H1 (cell line): ENCODE data around the gene VPS35L. TPM values are rescaled to one million over a fixed set of nuclear protein-coding genes. Genes with fewer than 3 reads are reported as not detected.

Source experiments
- CTCF ChIA-PET: fragments of 300-600 bp; sonication (Branson Sonifier 250); formaldehyde crosslinking; loops from one replicate; lab custom pipeline; 2021; ENCODE audit not compliant: partially characterized antibody; lab: Charles Lee
- POLR2A ChIA-PET: fragments of 300-600 bp; sonication (Branson Sonifier 250); formaldehyde crosslinking; loops from one replicate; lab custom pipeline; 2021; ENCODE audit warnings: inconsistent platforms; ENCODE audit not compliant: partially characterized antibody; lab: Charles Lee
- DNase-seq, 2 experiments: peaks; one replicate each; pipeline versions ENCODE4 v3.0.0 to v3.0.0-alpha.2; 2010 to 2022; ENCODE audit warnings: low spot score in 2 of 2, low read depth in 1 of 2, mixed read lengths in 1 of 2
- FAIRE-seq: peaks from 2 replicates; lab custom pipeline; 2011; peaks lifted over from hg19 to GRCh38; lab: Jason Lieb, UNC
- H2AFZ ChIP-seq: 2 replicates; pipeline ENCODE4 v1.8.1; 2012; ENCODE audit warnings: low read length, inconsistent platforms
- H2AK5ac ChIP-seq: 2 replicates; pipeline ENCODE4 v1.6.1; 2013; ENCODE audit warnings: low read depth, low read length
- H2BK120ac ChIP-seq: replicated peaks from 2 replicates; pipeline ENCODE3; 2013; ENCODE audit warnings: low read depth, low read length, inconsistent platforms
- H2BK12ac ChIP-seq: 2 replicates; pipeline ENCODE4 v1.6.1; 2013; ENCODE audit warnings: low read depth, low read length
- H2BK15ac ChIP-seq: 2 replicates; pipeline ENCODE4 v1.6.1; 2013; ENCODE audit warnings: low read length
- H2BK20ac ChIP-seq: 2 replicates; pipeline ENCODE4 v1.6.1; 2013; ENCODE audit warnings: low read length
- H2BK5ac ChIP-seq: 2 replicates; pipeline ENCODE4 v1.6.1; 2013; ENCODE audit warnings: low read depth, low read length
- H3K14ac ChIP-seq: 2 replicates; pipeline ENCODE4 v1.6.1; 2013; ENCODE audit warnings: inconsistent platforms; ENCODE audit not compliant: insufficient read length
- H3K18ac ChIP-seq: 2 replicates; pipeline ENCODE4 v1.6.1; 2013; ENCODE audit warnings: low read length; ENCODE audit errors: extremely low read depth
- H3K23ac ChIP-seq: 2 replicates; pipeline ENCODE4 v1.6.1; 2013; ENCODE audit warnings: inconsistent platforms; ENCODE audit not compliant: insufficient read length
- H3K23me2 ChIP-seq: 2 replicates; pipeline ENCODE4 v1.6.1; 2013; ENCODE audit warnings: low read depth, low read length
- H3K27ac ChIP-seq: 2 replicates; pipeline ENCODE4 v1.6.1; 2011; ENCODE audit warnings: low read depth, low read length, inconsistent platforms
- H3K27me3 ChIP-seq, 4 experiments: replicated peaks in 1 of 4; 1 replicate in 1 of 4; 2 replicates in 3 of 4; pipeline versions ENCODE4 v1.6.1 to v1.8.1; 2011 to 2013; ENCODE audit warnings: low read length in 3 of 4, mild to moderate bottlenecking in 3 of 4, inconsistent platforms in 2 of 4, mixed read lengths in 2 of 4, moderate library complexity in 1 of 4; ENCODE audit not compliant: control insufficient read depth in 3 of 4, insufficient read depth in 3 of 4; ENCODE audit errors: extremely low read depth in 1 of 4
- H3K36me3 ChIP-seq, 4 experiments: 2 replicates each; pipeline versions ENCODE4 v1.6.1 to v1.8.1; 2011 to 2013; ENCODE audit warnings: mild to moderate bottlenecking in 4 of 4, low read length in 3 of 4, moderate library complexity in 2 of 4, control low read depth in 1 of 4, inconsistent platforms in 1 of 4; ENCODE audit not compliant: insufficient read depth in 4 of 4, control insufficient read depth in 2 of 4
- H3K4ac ChIP-seq: replicated peaks from 2 replicates; pipeline ENCODE3; 2013; ENCODE audit warnings: low read length, low read depth, mixed read lengths, inconsistent platforms; ENCODE audit not compliant: insufficient read length
- H3K4me1 ChIP-seq, 4 experiments: replicated peaks in 1 of 4; 1 replicate in 1 of 4; 2 replicates in 3 of 4; pipeline versions ENCODE4 v1.6.1 to v1.8.1; 2011 to 2013; ENCODE audit warnings: low read length in 3 of 4, inconsistent platforms in 2 of 4, mixed read lengths in 1 of 4; ENCODE audit not compliant: insufficient read depth in 4 of 4, control insufficient read depth in 3 of 4
- H3K4me2 ChIP-seq, 2 experiments: 2 replicates each; pipeline versions ENCODE4 v1.6.1 to v1.8.1; 2011 to 2013; ENCODE audit warnings: low read depth in 2 of 2, low read length in 2 of 2, control low read depth in 1 of 2, inconsistent platforms in 1 of 2, mild to moderate bottlenecking in 1 of 2; ENCODE audit not compliant: insufficient read depth in 1 of 2
- H3K4me3 ChIP-seq, 4 experiments: fragments of 200-600, 300-600 bp in 1 of 4; sonication (generic), shearing (Covaris generic), sonication (Bioruptor Twin) in 1 of 4; 2 replicates each; pipeline versions ENCODE4 v1.5.1 to v1.8.1; 2011 to 2016; ENCODE audit warnings: low read length in 4 of 4, low read depth in 3 of 4, control low read depth in 2 of 4, inconsistent platforms in 2 of 4, mild to moderate bottlenecking in 2 of 4, mixed read lengths in 1 of 4, moderate library complexity in 1 of 4; ENCODE audit not compliant: insufficient read depth in 2 of 4; ENCODE audit errors: extremely low read depth in 1 of 4
- H3K56ac ChIP-seq: replicated peaks from 2 replicates; pipeline ENCODE3; 2013; ENCODE audit warnings: low read depth, mild to moderate bottlenecking, mixed read lengths, low read length, inconsistent platforms; ENCODE audit not compliant: insufficient read length
- H3K79me1 ChIP-seq: 2 replicates; pipeline ENCODE4 v1.6.1; 2013; ENCODE audit warnings: low read depth, low read length, control low read depth
- H3K79me2 ChIP-seq, 2 experiments: 2 replicates each; pipeline versions ENCODE4 v1.6.1 to v1.8.1; 2012 to 2013; ENCODE audit warnings: low read length in 2 of 2, mild to moderate bottlenecking in 2 of 2, inconsistent platforms in 1 of 2; ENCODE audit not compliant: insufficient read depth in 2 of 2, control insufficient read depth in 1 of 2
- H3K9ac ChIP-seq, 4 experiments: replicated peaks in 1 of 4; 1 replicate in 1 of 4; 2 replicates in 3 of 4; pipeline versions ENCODE4 v1.6.1 to v1.8.1; 2011 to 2013; ENCODE audit warnings: low read depth in 3 of 4, low read length in 3 of 4, control low read depth in 2 of 4, mild to moderate bottlenecking in 2 of 4, moderate library complexity in 2 of 4, inconsistent platforms in 1 of 4; ENCODE audit errors: extremely low read depth in 1 of 4
- H3K9me3 ChIP-seq, 2 experiments: 2 replicates each; pipeline versions ENCODE4 v1.6.1 to v1.8.1; 2012 to 2013; ENCODE audit warnings: mild to moderate bottlenecking in 2 of 2, moderate library complexity in 2 of 2, control low read depth in 1 of 2, inconsistent platforms in 1 of 2, low read depth in 1 of 2, low read length in 1 of 2, mixed read lengths in 1 of 2; ENCODE audit not compliant: insufficient read depth in 2 of 2
- H4K20me1 ChIP-seq, 2 experiments: replicated peaks in 1 of 2; 2 replicates each; pipeline versions ENCODE3 to v1.8.1; 2011 to 2013; ENCODE audit warnings: inconsistent platforms in 2 of 2, low read length in 2 of 2, mild to moderate bottlenecking in 1 of 2; ENCODE audit not compliant: insufficient read depth in 2 of 2, control insufficient read depth in 1 of 2
- H4K5ac ChIP-seq: 2 replicates; pipeline ENCODE4 v1.6.1; 2013; ENCODE audit warnings: low read length, low read depth, mixed read lengths, inconsistent platforms; ENCODE audit not compliant: insufficient read length
- H4K8ac ChIP-seq: 2 replicates; pipeline ENCODE4 v1.8.0; 2013; ENCODE audit warnings: mild to moderate bottlenecking, moderate library complexity, low read length, inconsistent platforms; ENCODE audit not compliant: insufficient read depth; ENCODE audit errors: extremely low read depth
- H4K91ac ChIP-seq: replicated peaks from 2 replicates; pipeline ENCODE3; 2013; ENCODE audit warnings: low read length, mixed read lengths, inconsistent platforms; ENCODE audit not compliant: insufficient read length
- BCL11A ChIP-seq, 2 experiments: IDR thresholded peaks; one replicate each; pipeline ENCODE4 v1.6.1; 2011; ENCODE audit warnings: low read depth in 2 of 2, low read length in 2 of 2, mild to moderate bottlenecking in 2 of 2
- BRCA1 ChIP-seq: IDR thresholded peaks from 2 replicates; pipeline ENCODE4 v1.6.1; 2012; ENCODE audit warnings: low read depth, low read length, improper control_type of control experiment
- CEBPB ChIP-seq: IDR thresholded peaks from 2 replicates; pipeline ENCODE4 v1.6.1; 2012; ENCODE audit warnings: low read depth, low read length
- CREB1 ChIP-seq: IDR thresholded peaks from 2 replicates; pipeline ENCODE4 v1.6.1; 2012; ENCODE audit warnings: inconsistent platforms
- EZH2 ChIP-seq: fragments of 200-600 bp; sonication (generic); IDR thresholded peaks from 2 replicates; pipeline ENCODE4 v1.7.1; 2012; ENCODE audit warnings: low read depth, mild to moderate bottlenecking, moderate library complexity, low read length, inconsistent platforms; ENCODE audit not compliant: severe bottlenecking
- POLR2AphosphoS5 ChIP-seq: IDR thresholded peaks from 2 replicates; pipeline ENCODE4 v1.6.1; 2011; ENCODE audit warnings: low read depth, low read length
- RNF2 ChIP-seq: fragments of 200-900, 300-1000 bp; sonication (generic); IDR thresholded peaks from 2 replicates; pipeline ENCODE4 v1.7.1; 2016; ENCODE audit warnings: borderline replicate concordance, low read depth, mild to moderate bottlenecking, antibody characterized with exemption, low read length; ENCODE audit not compliant: poor library complexity, severe bottlenecking; ENCODE audit errors: missing control alignments
- SP2 ChIP-seq: IDR thresholded peaks from 2 replicates; pipeline ENCODE4 v1.6.1; 2012; ENCODE audit warnings: mild to moderate bottlenecking, low read length, inconsistent platforms
- ZNF274 ChIP-seq: IDR thresholded peaks from 2 replicates; pipeline ENCODE4 v1.7.0; 2012; ENCODE audit warnings: low read length, borderline replicate concordance; ENCODE audit errors: extremely low read depth
- WGBS, 2 experiments: shearing (Covaris generic) in 1 of 2; methylation state at CpG; one replicate each; pipeline versions ENCODE4 v1.1.6 to v1.1.7; 2013 to 2015; ENCODE audit warnings: low lambda C conversion rate in 2 of 2, mixed read lengths in 2 of 2, inconsistent platforms in 1 of 2, low coverage in 1 of 2, missing lambda C conversion rate in 1 of 2; ENCODE audit not compliant: insufficient replicate concordance in 2 of 2, insufficient coverage in 1 of 2, insufficient read length in 1 of 2; ENCODE audit errors: extremely low coverage in 1 of 2, missing lambda C conversion rate in 1 of 2; 5-methylcytosine and 5-hydroxymethylcytosine counted together
- polyA plus RNA-seq, 7 experiments: library from polyadenylated mRNA; depleted of rRNA in 3 of 7; stranded (reverse) in 5 of 7; unstranded in 2 of 7; fragments of >200 nt in 5 of 7; fragments of 200-250 nt in 2 of 7; gene quantifications; 1 replicate in 5 of 7; 2 replicates in 1 of 7; 4 replicates in 1 of 7; pipeline versions ENCODE4 v1.2.1 to v1.2.3, GENCODE V29; 2011 to 2013; ENCODE audit warnings: missing spikeins in 2 of 7, mixed read lengths in 2 of 7
- total RNA-seq: library from RNA; stranded (reverse); fragmentation: NEBNext Ultra II Directional; extraction: Animal tissue kit (Norgen Biotek cat#: 25700); gene quantifications from 2 replicates; pipeline ENCODE4 v1.2.1, GENCODE V29; 2021

Gene VPS35L
- total and polyA plus RNA-seq, 2 of the 8 experiments (the other 6 are each of a cell fraction or from before 2014, with no cell fraction given) = 31.5 to 57.1 TPM

- no peaks in the 10 kb centered on the region for H3K4me1 ChIP-seq
- WGBS, 2 experiments = 87% methylated on average over 8 of the region's 8 CpGs; no CpG with 5 or more reads in 1 of the 2 experiments
- ChIA-PET POLR2A (no interaction called here), CTCF (interaction anchor here (0.6 to 3.3 kb wide), 2 partner anchors 278 to 1776 kb away, joined by 3 to 9 read pairs; no protein-coding TSS in a partner anchor)
- no peak overlapping the region for H3K4me2 ChIP-seq
- H3K56ac ChIP-seq = no peak overlapping the region
- H4K8ac ChIP-seq = no peak overlapping the region
- H3K14ac ChIP-seq = no peak overlapping the region
- H3K36me3 ChIP-seq = peaks cover 0 to 15% (median 0%) of the 10 kb centered on the region in 4 experiments; a peak in 4 of 8 replicates
- H3K9me3 ChIP-seq = no peaks in the 10 kb centered on the region
- FAIRE-seq (no peak), DNase-seq (no peak)
- no peak overlapping the region for H2AFZ ChIP-seq
- no peaks in the 10 kb centered on the region for H3K79me2 ChIP-seq
- H3K4ac ChIP-seq = no peak overlapping the region
- H3K4me3 ChIP-seq = no peak overlapping the region
- H3K79me1 ChIP-seq = no peaks in the 10 kb centered on the region; the same call in 1 of the 2 replicates
- no peak overlapping the region for H2BK5ac ChIP-seq
- no peaks in the 10 kb centered on the region for H3K23me2 ChIP-seq
- no peak overlapping the region for H3K23ac ChIP-seq
- no peak overlapping the region for H3K18ac ChIP-seq
- H4K91ac ChIP-seq = no peak overlapping the region
- no peaks in the 10 kb centered on the region for H3K27me3 ChIP-seq
- H3K9ac ChIP-seq = no peak overlapping the region
- no peak overlapping the region for H2BK12ac ChIP-seq
- H2BK20ac ChIP-seq = no peak overlapping the region
- TF ChIP-seq CEBPB (no peak), SP2 (no peak), EZH2 (no peak), ZNF274 (no peak), RNF2 (no peak), CREB1 (no peak), BCL11A (IDR thresholded peaks at IDR 0.05; ENCODE audit: low read depth in 2 of 2, low read length in 2 of 2) (no peak), POLR2AphosphoS5 (no peak), BRCA1 (no peak)
- H4K5ac ChIP-seq = no peak overlapping the region
- no peak overlapping the region for H2AK5ac ChIP-seq
- H3K27ac ChIP-seq = no peak overlapping the region
- H4K20me1 ChIP-seq = no peaks in the 10 kb centered on the region
- no peak overlapping the region for H2BK15ac ChIP-seq
- no peak overlapping the region for H2BK120ac ChIP-seq
These were observed 52.2 kb downstream of the VPS35L start for GRCh38 chr16:19607616-19608280.
